Measurements from ENCODE around the gene CLPSL1. TPM values are rescaled to one million over a fixed set of nuclear protein-coding genes. Genes with fewer than 3 reads are reported as not detected.
A peak's percentile ranks its signal among the peaks of the same experiment; 100 is the strongest.

CLPSL1 gene
- total and polyA plus RNA-seq, 2 experiments from 2014 or later: not detected

DNA sequence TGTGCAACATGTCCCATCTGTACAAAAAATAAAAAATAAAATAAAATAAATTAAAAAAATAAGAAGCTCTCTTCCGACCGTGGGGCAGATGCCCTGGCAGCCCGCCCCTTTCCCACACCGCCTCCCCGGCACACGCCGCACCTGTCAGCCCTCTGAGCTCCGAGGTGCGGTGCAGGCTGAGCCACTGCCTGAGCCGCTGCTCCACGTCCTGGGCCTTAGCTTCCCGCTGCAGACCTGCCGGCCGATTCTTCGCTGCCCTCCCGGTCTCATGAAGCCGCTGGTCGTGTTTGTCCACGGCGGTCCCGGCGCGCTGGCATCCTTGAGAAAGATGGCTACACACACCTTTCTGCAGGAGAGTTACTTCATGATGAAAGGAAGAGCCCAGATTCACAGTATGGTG lies 15.1 kb upstream of the CLPSL1 start:
- Mint-ChIP-seq H3K27me3 (ENCODE audit: insufficient read depth, low read depth, poor library complexity) (peaks cover 14% of the 10 kb centered on the region), H3K4me3 (no peak overlapping the region), H3K9me3 (no peaks in the 10 kb centered on the region; the same call in 1 of the 3 replicates), H3K36me3 (ENCODE audit: low read depth) (no peaks in the 10 kb centered on the region), H3K4me1 (peaks cover 17% of the 10 kb centered on the region), H3K27ac (no peak overlapping the region)
- Histone ChIP-seq H3K36me3 (ENCODE audit: insufficient read depth) (no peaks in the 10 kb centered on the region), H3K27me3 (ENCODE audit: insufficient read depth) (no peaks in the 10 kb centered on the region), H3K4me1 (ENCODE audit: insufficient read depth) (peaks cover 10% of the 10 kb centered on the region), H3F3A (replicated peaks; ENCODE audit: low read depth) (0 out of 2 replicates have a peak, but pooled peaks cover 3% of the 10 kb centered on the region), H4K20me1 (replicated peaks; ENCODE audit: insufficient read depth) (no peaks in the 10 kb centered on the region), H2AFZ (peak overlapping the region; percentile 34; the same call in 1 of the 2 replicates), H3K4me2 (no peak overlapping the region), H3K27ac (ENCODE audit: low read depth) (no peak overlapping the region), H3K9me2 (ENCODE audit: insufficient read depth) (no peaks in the 10 kb centered on the region), H3K79me2 (replicated peaks; ENCODE audit: insufficient read depth) (no peaks in the 10 kb centered on the region), H3K4me3 (no peak overlapping the region)
- DNase-seq (ENCODE audit: low spot score) (peak; percentile 27), ATAC-seq (peak; percentile 5; the same call in 2 of the 3 replicates)
- TF ChIP-seq, protein P1, sequence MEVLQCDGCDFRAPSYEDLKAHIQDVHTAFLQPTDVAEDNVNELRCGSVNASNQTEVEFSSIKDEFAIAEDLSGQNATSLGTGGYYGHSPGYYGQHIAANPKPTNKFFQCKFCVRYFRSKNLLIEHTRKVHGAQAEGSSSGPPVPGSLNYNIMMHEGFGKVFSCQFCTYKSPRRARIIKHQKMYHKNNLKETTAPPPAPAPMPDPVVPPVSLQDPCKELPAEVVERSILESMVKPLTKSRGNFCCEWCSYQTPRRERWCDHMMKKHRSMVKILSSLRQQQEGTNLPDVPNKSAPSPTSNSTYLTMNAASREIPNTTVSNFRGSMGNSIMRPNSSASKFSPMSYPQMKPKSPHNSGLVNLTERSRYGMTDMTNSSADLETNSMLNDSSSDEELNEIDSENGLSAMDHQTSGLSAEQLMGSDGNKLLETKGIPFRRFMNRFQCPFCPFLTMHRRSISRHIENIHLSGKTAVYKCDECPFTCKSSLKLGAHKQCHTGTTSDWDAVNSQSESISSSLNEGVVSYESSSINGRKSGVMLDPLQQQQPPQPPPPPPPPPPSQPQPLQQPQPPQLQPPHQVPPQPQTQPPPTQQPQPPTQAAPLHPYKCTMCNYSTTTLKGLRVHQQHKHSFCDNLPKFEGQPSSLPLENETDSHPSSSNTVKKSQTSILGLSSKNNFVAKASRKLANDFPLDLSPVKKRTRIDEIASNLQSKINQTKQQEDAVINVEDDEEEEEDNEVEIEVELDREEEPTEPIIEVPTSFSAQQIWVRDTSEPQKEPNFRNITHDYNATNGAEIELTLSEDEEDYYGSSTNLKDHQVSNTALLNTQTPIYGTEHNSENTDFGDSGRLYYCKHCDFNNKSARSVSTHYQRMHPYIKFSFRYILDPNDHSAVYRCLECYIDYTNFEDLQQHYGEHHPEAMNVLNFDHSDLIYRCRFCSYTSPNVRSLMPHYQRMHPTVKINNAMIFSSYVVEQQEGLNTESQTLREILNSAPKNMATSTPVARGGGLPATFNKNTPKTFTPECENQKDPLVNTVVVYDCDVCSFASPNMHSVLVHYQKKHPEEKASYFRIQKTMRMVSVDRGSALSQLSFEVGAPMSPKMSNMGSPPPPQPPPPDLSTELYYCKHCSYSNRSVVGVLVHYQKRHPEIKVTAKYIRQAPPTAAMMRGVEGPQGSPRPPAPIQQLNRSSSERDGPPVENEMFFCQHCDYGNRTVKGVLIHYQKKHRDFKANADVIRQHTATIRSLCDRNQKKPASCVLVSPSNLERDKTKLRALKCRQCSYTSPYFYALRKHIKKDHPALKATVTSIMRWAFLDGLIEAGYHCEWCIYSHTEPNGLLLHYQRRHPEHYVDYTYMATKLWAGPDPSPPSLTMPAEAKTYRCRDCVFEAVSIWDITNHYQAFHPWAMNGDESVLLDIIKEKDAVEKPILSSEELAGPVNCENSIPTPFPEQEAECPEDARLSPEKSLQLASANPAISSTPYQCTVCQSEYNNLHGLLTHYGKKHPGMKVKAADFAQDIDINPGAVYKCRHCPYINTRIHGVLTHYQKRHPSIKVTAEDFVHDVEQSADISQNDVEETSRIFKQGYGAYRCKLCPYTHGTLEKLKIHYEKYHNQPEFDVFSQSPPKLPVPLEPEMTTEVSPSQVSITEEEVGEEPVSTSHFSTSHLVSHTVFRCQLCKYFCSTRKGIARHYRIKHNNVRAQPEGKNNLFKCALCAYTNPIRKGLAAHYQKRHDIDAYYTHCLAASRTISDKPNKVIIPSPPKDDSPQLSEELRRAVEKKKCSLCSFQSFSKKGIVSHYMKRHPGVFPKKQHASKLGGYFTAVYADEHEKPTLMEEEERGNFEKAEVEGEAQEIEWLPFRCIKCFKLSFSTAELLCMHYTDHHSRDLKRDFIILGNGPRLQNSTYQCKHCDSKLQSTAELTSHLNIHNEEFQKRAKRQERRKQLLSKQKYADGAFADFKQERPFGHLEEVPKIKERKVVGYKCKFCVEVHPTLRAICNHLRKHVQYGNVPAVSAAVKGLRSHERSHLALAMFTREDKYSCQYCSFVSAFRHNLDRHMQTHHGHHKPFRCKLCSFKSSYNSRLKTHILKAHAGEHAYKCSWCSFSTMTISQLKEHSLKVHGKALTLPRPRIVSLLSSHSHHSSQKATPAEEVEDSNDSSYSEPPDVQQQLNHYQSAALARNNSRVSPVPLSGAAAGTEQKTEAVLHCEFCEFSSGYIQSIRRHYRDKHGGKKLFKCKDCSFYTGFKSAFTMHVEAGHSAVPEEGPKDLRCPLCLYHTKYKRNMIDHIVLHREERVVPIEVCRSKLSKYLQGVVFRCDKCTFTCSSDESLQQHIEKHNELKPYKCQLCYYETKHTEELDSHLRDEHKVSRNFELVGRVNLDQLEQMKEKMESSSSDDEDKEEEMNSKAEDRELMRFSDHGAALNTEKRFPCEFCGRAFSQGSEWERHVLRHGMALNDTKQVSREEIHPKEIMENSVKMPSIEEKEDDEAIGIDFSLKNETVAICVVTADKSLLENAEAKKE (CRISPR knock-in tag; IDR thresholded peaks at IDR 0.05): no peak
- TF ChIP-seq NANOG (IDR thresholded peaks at IDR 0.05; ENCODE audit: borderline replicate concordance): no peak
- no peak for TF ChIP-seq JUNB (IDR thresholded peaks at IDR 0.05; ENCODE audit: unreplicated experiment)
- no peak for TF ChIP-seq STAT1 (IDR thresholded peaks at IDR 0.05; ENCODE audit: unreplicated experiment)
- TF ChIP-seq, protein P2, sequence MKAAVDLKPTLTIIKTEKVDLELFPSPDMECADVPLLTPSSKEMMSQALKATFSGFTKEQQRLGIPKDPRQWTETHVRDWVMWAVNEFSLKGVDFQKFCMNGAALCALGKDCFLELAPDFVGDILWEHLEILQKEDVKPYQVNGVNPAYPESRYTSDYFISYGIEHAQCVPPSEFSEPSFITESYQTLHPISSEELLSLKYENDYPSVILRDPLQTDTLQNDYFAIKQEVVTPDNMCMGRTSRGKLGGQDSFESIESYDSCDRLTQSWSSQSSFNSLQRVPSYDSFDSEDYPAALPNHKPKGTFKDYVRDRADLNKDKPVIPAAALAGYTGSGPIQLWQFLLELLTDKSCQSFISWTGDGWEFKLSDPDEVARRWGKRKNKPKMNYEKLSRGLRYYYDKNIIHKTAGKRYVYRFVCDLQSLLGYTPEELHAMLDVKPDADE (IDR thresholded peaks at IDR 0.05): no peak
- no peak for TF ChIP-seq ZNF114 (CRISPR knock-in tag; IDR thresholded peaks at IDR 0.05)
- TF ChIP-seq, protein P3, sequence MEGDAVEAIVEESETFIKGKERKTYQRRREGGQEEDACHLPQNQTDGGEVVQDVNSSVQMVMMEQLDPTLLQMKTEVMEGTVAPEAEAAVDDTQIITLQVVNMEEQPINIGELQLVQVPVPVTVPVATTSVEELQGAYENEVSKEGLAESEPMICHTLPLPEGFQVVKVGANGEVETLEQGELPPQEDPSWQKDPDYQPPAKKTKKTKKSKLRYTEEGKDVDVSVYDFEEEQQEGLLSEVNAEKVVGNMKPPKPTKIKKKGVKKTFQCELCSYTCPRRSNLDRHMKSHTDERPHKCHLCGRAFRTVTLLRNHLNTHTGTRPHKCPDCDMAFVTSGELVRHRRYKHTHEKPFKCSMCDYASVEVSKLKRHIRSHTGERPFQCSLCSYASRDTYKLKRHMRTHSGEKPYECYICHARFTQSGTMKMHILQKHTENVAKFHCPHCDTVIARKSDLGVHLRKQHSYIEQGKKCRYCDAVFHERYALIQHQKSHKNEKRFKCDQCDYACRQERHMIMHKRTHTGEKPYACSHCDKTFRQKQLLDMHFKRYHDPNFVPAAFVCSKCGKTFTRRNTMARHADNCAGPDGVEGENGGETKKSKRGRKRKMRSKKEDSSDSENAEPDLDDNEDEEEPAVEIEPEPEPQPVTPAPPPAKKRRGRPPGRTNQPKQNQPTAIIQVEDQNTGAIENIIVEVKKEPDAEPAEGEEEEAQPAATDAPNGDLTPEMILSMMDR (conservative IDR thresholded peaks at IDR 0.05; ENCODE audit: low read depth in 2 of 2): no peak
- no peak for TF ChIP-seq EZH2phosphoT487 (IDR thresholded peaks at IDR 0.05; ENCODE audit: unreplicated experiment)
- no peak for TF ChIP-seq EZH2 (IDR thresholded peaks at IDR 0.05; ENCODE audit: low read depth, unreplicated experiment)
- no peak for TF ChIP-seq POLR2AphosphoS5 (IDR thresholded peaks at IDR 0.05; ENCODE audit: low read depth)
- TF ChIP-seq ZNF331 (CRISPR knock-in tag; IDR thresholded peaks at IDR 0.05; ENCODE audit: low read depth): no peak
- TF ChIP-seq, protein P4, sequence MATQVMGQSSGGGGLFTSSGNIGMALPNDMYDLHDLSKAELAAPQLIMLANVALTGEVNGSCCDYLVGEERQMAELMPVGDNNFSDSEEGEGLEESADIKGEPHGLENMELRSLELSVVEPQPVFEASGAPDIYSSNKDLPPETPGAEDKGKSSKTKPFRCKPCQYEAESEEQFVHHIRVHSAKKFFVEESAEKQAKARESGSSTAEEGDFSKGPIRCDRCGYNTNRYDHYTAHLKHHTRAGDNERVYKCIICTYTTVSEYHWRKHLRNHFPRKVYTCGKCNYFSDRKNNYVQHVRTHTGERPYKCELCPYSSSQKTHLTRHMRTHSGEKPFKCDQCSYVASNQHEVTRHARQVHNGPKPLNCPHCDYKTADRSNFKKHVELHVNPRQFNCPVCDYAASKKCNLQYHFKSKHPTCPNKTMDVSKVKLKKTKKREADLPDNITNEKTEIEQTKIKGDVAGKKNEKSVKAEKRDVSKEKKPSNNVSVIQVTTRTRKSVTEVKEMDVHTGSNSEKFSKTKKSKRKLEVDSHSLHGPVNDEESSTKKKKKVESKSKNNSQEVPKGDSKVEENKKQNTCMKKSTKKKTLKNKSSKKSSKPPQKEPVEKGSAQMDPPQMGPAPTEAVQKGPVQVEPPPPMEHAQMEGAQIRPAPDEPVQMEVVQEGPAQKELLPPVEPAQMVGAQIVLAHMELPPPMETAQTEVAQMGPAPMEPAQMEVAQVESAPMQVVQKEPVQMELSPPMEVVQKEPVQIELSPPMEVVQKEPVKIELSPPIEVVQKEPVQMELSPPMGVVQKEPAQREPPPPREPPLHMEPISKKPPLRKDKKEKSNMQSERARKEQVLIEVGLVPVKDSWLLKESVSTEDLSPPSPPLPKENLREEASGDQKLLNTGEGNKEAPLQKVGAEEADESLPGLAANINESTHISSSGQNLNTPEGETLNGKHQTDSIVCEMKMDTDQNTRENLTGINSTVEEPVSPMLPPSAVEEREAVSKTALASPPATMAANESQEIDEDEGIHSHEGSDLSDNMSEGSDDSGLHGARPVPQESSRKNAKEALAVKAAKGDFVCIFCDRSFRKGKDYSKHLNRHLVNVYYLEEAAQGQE (IDR thresholded peaks at IDR 0.05; ENCODE audit: unreplicated experiment): no peak
- TF ChIP-seq CREB1 (CRISPR knock-in tag; IDR thresholded peaks at IDR 0.05; ENCODE audit: low read depth): no peak

All from GM23338 (cell line).